Spinal cord (tissue), 10 donors: ENCODE data around the gene ARL16. TPM values are rescaled to one million over a fixed set of nuclear protein-coding genes. Genes with fewer than 3 reads are reported as not detected.

Experiments used
- DNase-seq, 6 donors: peaks; one replicate each; pipeline versions ENCODE4 v3.0.0 to v3.0.0-alpha.2; 2013 to 2015; ENCODE audit warnings: low spot score in 6 of 6, low read depth in 4 of 6
- H3K27ac ChIP-seq: one replicate; pipeline ENCODE4 v1.5.1; 2013; ENCODE audit warnings: low read depth, low read length, control low read depth
- H3K27me3 ChIP-seq: one replicate; pipeline ENCODE4 v1.6.1; 2013; ENCODE audit warnings: low read length; ENCODE audit not compliant: control insufficient read depth, insufficient read depth
- H3K36me3 ChIP-seq: one replicate; pipeline ENCODE4 v1.6.1; 2013; ENCODE audit warnings: low read length; ENCODE audit not compliant: control insufficient read depth, insufficient read depth
- H3K4me1 ChIP-seq: one replicate; pipeline ENCODE4 v1.6.1; 2013; ENCODE audit warnings: low read length; ENCODE audit not compliant: control insufficient read depth, insufficient read depth
- H3K4me3 ChIP-seq: one replicate; pipeline ENCODE4 v1.5.1; 2013; ENCODE audit warnings: low read depth, low read length, control low read depth
- H3K9me3 ChIP-seq: one replicate; pipeline ENCODE4 v1.6.1; 2013; ENCODE audit warnings: low read length; ENCODE audit not compliant: control insufficient read depth, insufficient read depth
- WGBS: methylation state at CpG from one replicate; pipeline ENCODE4 v1.1.5; 2013; ENCODE audit warnings: missing lambda C conversion rate; ENCODE audit not compliant: insufficient coverage; 5-methylcytosine and 5-hydroxymethylcytosine counted together
- polyA plus RNA-seq, 2 donors: library from polyadenylated mRNA; unstranded; fragments of 120-200 nt; gene quantifications; one replicate each; pipeline ENCODE4 v1.2.1, GENCODE V29; 2013; ENCODE audit not compliant: insufficient read length in 2 of 2
- total RNA-seq, 2 donors: library from RNA; depleted of rRNA in 1 of 2; stranded (reverse); fragments of 120-200 nt in 1 of 2; fragments of >200 nt in 1 of 2; gene quantifications; one replicate each; pipeline versions ENCODE4 v1.2.3 to v1.2.4, GENCODE V29; 2013 to 2014
- donor health status: healthy.

The ARL16 gene
- total and polyA plus RNA-seq, 4 donors, result 43.2 to 69.1 (median 60.9) TPM

- H3K9me3 ChIP-seq, result no peaks in the 10 kb centered on the region
- 96% methylated on average over 19 of the region's 30 CpGs for WGBS
- peaks cover 4% of the 10 kb centered on the region for H3K27me3 ChIP-seq
- no peak for DNase-seq
- no peak overlapping the region for H3K27ac ChIP-seq
- H3K4me1 ChIP-seq, result peaks cover 39% of the 10 kb centered on the region
- peaks cover 71% of the 10 kb centered on the region for H3K36me3 ChIP-seq
- no peak overlapping the region for H3K4me3 ChIP-seq
Measured at GRCh38 chr17:81705518-81706231, 22.1 kb upstream of the ARL16 start.

GRCh38 chr17:81703747-81704654 is 20.4 kb upstream of the ARL16 start:
- H3K27ac ChIP-seq, result no peak overlapping the region
- H3K4me1 ChIP-seq, result peaks cover 34% of the 10 kb centered on the region
- H3K27me3 ChIP-seq, result no peaks in the 10 kb centered on the region
- 32% methylated on average over 25 of the region's 27 CpGs for WGBS
- H3K36me3 ChIP-seq, result peaks cover 85% of the 10 kb centered on the region
- no peaks in the 10 kb centered on the region for H3K9me3 ChIP-seq
- no peak for DNase-seq
- H3K4me3 ChIP-seq, result peak overlapping the region; percentile 80

GRCh38 chr17:81702934-81703746 is 19.5 kb upstream of the ARL16 start, which contains the start of gene MRPL12:
Gene MRPL12, plus strand, starts transcription at chr17:81703367. Its CDS starts 135 bp downstream, at chr17:81703502.
- WGBS, result under 1% methylated on average over 102 of the region's 102 CpGs
- Histone ChIP-seq H3K27ac (peak within 1 kb of the TSS; percentile 76), H3K4me3 (peak within 1 kb of the TSS; percentile 80), H3K4me1 (peaks cover 34% of the 10 kb centered on the region), H3K36me3 (peaks cover 80% of the 10 kb centered on the region), H3K9me3 (no peaks in the 10 kb centered on the region), H3K27me3 (no peaks in the 10 kb centered on the region)
- DNase-seq, result peak; percentile 77 to 98 (median 93)

GRCh38 chr17:81701288-81702071 is 17.9 kb upstream of the ARL16 start:
- Histone ChIP-seq H3K27me3 (no peaks in the 10 kb centered on the region), H3K27ac (no peak overlapping the region), H3K4me1 (peaks cover 34% of the 10 kb centered on the region), H3K36me3 (peaks cover 80% of the 10 kb centered on the region), H3K4me3 (no peak overlapping the region), H3K9me3 (no peaks in the 10 kb centered on the region)
- no peak for DNase-seq
- WGBS, result 76% methylated on average over 14 of the region's 23 CpGs

GRCh38 chr17:81700353-81701287 is 17.0 kb upstream of the ARL16 start:
- Histone ChIP-seq H3K36me3 (peaks cover 80% of the 10 kb centered on the region), H3K27me3 (no peaks in the 10 kb centered on the region), H3K9me3 (no peaks in the 10 kb centered on the region), H3K4me1 (peaks cover 34% of the 10 kb centered on the region), H3K27ac (no peak overlapping the region), H3K4me3 (no peak overlapping the region)
- no peak for DNase-seq
- WGBS, result 91% methylated on average over 24 of the region's 25 CpGs

- no peak for DNase-seq
- Histone ChIP-seq H3K4me3 (no peak overlapping the region), H3K36me3 (peaks cover 92% of the 10 kb centered on the region), H3K27ac (no peak overlapping the region), H3K9me3 (no peaks in the 10 kb centered on the region), H3K4me1 (peaks cover 19% of the 10 kb centered on the region), H3K27me3 (no peaks in the 10 kb centered on the region)
- 85% methylated on average over 22 of the region's 25 CpGs for WGBS
Measured at GRCh38 chr17:81697261-81698044, 13.9 kb upstream of the ARL16 start.

- H3K27ac ChIP-seq, result no peak overlapping the region
- peaks cover 8% of the 10 kb centered on the region for H3K4me1 ChIP-seq
- no peak for DNase-seq
- WGBS, result 91% methylated on average over 40 of the region's 40 CpGs
- H3K36me3 ChIP-seq, result peaks cover 92% of the 10 kb centered on the region
- H3K9me3 ChIP-seq, result no peaks in the 10 kb centered on the region
- no peak overlapping the region for H3K4me3 ChIP-seq
- H3K27me3 ChIP-seq, result no peaks in the 10 kb centered on the region
Measured at GRCh38 chr17:81696218-81696941, 12.8 kb upstream of the ARL16 start.
